ENCODE results near the gene RAB11FIP3. TPM values are rescaled to one million over a fixed set of nuclear protein-coding genes. Genes with fewer than 3 reads are reported as not detected.
A peak's percentile ranks its signal among the peaks of the same experiment; 100 is the strongest.

The RAB11FIP3 gene
- polyA plus RNA-seq, 1 of the 3 experiments (the other 2 are of a cell fraction), result 24.8 TPM

DNA sequence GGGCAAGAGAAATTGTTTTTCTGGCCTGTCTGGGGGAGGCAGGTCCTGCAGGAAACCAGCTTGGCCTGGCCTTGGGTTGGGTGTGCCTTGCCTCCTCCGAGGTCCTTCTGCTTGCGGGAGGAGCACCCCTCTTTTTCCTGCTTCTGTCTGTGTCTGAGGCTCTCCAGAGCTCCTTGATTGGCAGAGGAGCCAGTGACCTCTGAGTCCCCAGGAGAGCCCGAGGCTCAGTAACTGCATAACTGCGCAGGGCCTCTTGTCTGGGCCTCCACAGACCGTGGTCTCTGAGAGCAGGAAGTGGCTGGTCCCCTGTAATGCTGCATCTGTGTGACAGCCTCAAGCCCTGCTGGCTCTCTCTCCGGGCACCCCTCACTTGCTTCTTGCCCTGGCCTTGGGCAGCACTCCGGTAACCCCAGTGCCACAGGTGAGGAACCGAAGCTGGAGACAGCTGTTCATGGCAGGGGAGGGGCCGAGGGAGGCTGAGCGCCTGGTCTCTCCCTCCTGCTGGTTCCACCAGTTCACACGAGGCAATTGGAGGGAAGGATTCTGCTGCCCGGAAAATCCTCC lies 103.6 kb downstream of the RAB11FIP3 start:
- Histone ChIP-seq H4K20me1 (ENCODE audit: insufficient read depth) (peaks cover 68% of the 10 kb centered on the region), H3K9me2 (no peaks in the 10 kb centered on the region), H3K4me1 (ENCODE audit: control insufficient read depth in 1 of 2, insufficient read depth in 2 of 2, low read depth in 1 of 2, low read length in 1 of 2) (peaks cover 11 to 25% of the 10 kb centered on the region in 2 experiments; a peak in 3 of 4 replicates), H3K9ac (peak overlapping the region; percentile 87), H3K27ac (ENCODE audit: low read depth in 2 of 2, low read length in 1 of 2) (peak overlapping the region; percentile 70 to 78; a peak in 3 of 4 replicates), H3K4me2 (peak overlapping the region; percentile 100), H3K9me3 (no peaks in the 10 kb centered on the region), H3K79me2 (ENCODE audit: insufficient read depth) (peaks cover 80% of the 10 kb centered on the region), H3F3A (replicated peaks; ENCODE audit: insufficient read depth) (peaks cover 26% of the 10 kb centered on the region), H3K27me3 (ENCODE audit: insufficient read depth) (no peaks in the 10 kb centered on the region), H2AFZ (ENCODE audit: low read depth) (no peak overlapping the region), H3K36me3 (replicated peaks in 1 of 2; ENCODE audit: control insufficient read depth in 1 of 2, insufficient read depth in 2 of 2, low read length in 1 of 2) (peaks cover 0 to 7% of the 10 kb centered on the region in 2 experiments), H3K4me3 (ENCODE audit: low read depth in 2 of 2, low read length in 1 of 2) (peak overlapping the region; percentile 83 to 95)
- no peak for DNase-seq
- CTCF ChIA-PET, result interaction anchor here (1.1 kb wide), 2 partner anchors 11 to 119 kb away, joined by 3 to 4 read pairs; no protein-coding TSS in a partner anchor
- TF ChIP-seq FOSL2 (IDR thresholded peaks at IDR 0.05; ENCODE audit: borderline replicate concordance, low read depth) (no peak), POLR2AphosphoS5 (IDR thresholded peaks at IDR 0.05; ENCODE audit: low read depth, low read length) (no peak)
- WGBS (ENCODE audit: low lambda C conversion rate), result 68% methylated on average over 5 of the region's 12 CpGs
- POLR2A ChIA-PET, result no interaction called here

DNA sequence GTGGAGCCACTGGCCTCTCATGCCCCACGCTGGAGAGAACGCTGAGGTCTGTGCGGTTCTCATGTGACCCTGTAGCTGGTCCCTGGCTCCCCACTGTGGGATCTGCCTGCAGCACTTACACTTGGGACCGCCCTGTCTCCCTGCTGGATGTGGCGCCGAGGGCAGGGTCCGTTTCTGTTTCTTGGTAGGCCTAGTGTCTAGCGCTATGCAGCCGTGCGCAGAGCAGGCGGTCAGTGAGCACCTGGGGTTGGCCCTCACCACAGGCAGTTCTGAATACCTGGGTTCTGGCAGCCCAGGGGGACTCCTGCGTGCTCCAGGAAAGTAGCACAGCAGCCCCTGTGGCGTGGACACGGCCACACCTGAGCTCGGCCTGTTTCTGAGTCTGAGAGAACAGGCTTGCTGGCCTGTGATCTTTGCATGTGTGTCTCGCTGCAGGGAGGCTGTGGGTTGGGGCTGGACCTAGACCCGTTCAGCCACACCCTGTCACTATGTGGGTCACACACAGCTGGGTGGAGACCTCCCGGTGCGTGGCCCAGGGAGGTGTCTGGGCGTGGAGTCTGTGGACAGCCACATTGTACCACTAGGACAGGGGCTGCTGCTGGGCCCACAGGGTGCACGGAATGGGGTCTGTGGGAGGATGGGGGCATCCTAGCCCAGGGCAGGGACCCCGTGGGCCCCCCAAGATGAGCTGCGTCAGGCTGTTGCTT lies 104.8 kb downstream of the RAB11FIP3 start:
- peaks cover 67% of the 10 kb centered on the region for H4K20me1 ChIP-seq (ENCODE audit: insufficient read depth)
- peak overlapping the region; percentile 100; the same call in 1 of the 2 replicates for H3K4me2 ChIP-seq
- peaks cover 19% of the 10 kb centered on the region for H3F3A ChIP-seq (replicated peaks; ENCODE audit: insufficient read depth)
- no peak overlapping the region for H3K27ac ChIP-seq (ENCODE audit: low read depth in 2 of 2, low read length in 1 of 2)
- TF ChIP-seq FOSL2 (IDR thresholded peaks at IDR 0.05; ENCODE audit: borderline replicate concordance, low read depth) (no peak), GATA2 (CRISPR knock-in tag; IDR thresholded peaks at IDR 0.05) (no peak), RFX5 (IDR thresholded peaks at IDR 0.05; ENCODE audit: low read length) (no peak)
- TF ChIP-seq, protein P1, sequence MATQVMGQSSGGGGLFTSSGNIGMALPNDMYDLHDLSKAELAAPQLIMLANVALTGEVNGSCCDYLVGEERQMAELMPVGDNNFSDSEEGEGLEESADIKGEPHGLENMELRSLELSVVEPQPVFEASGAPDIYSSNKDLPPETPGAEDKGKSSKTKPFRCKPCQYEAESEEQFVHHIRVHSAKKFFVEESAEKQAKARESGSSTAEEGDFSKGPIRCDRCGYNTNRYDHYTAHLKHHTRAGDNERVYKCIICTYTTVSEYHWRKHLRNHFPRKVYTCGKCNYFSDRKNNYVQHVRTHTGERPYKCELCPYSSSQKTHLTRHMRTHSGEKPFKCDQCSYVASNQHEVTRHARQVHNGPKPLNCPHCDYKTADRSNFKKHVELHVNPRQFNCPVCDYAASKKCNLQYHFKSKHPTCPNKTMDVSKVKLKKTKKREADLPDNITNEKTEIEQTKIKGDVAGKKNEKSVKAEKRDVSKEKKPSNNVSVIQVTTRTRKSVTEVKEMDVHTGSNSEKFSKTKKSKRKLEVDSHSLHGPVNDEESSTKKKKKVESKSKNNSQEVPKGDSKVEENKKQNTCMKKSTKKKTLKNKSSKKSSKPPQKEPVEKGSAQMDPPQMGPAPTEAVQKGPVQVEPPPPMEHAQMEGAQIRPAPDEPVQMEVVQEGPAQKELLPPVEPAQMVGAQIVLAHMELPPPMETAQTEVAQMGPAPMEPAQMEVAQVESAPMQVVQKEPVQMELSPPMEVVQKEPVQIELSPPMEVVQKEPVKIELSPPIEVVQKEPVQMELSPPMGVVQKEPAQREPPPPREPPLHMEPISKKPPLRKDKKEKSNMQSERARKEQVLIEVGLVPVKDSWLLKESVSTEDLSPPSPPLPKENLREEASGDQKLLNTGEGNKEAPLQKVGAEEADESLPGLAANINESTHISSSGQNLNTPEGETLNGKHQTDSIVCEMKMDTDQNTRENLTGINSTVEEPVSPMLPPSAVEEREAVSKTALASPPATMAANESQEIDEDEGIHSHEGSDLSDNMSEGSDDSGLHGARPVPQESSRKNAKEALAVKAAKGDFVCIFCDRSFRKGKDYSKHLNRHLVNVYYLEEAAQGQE (IDR thresholded peaks at IDR 0.05; ENCODE audit: low read depth, low read length), result no peak
- TF ChIP-seq, protein P2, sequence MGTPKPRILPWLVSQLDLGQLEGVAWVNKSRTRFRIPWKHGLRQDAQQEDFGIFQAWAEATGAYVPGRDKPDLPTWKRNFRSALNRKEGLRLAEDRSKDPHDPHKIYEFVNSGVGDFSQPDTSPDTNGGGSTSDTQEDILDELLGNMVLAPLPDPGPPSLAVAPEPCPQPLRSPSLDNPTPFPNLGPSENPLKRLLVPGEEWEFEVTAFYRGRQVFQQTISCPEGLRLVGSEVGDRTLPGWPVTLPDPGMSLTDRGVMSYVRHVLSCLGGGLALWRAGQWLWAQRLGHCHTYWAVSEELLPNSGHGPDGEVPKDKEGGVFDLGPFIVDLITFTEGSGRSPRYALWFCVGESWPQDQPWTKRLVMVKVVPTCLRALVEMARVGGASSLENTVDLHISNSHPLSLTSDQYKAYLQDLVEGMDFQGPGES (IDR thresholded peaks at IDR 0.05; ENCODE audit: low read depth, low read length), result no peak
- TF ChIP-seq, protein P3, sequence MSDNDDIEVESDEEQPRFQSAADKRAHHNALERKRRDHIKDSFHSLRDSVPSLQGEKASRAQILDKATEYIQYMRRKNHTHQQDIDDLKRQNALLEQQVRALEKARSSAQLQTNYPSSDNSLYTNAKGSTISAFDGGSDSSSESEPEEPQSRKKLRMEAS (IDR thresholded peaks at IDR 0.05; ENCODE audit: low read depth), result no peak
- H3K36me3 ChIP-seq (replicated peaks in 1 of 2; ENCODE audit: control insufficient read depth in 1 of 2, insufficient read depth in 2 of 2, low read length in 1 of 2), result peaks cover 0 to 10% of the 10 kb centered on the region in 2 experiments
- ChIA-PET POLR2A (no interaction called here), CTCF (interaction anchor here (1.1 kb wide), 1 partner anchor 13 kb away, joined by 3 read pairs; no protein-coding TSS in a partner anchor)
- no peak overlapping the region for H3K4me3 ChIP-seq (ENCODE audit: low read depth in 2 of 2, low read length in 1 of 2)
- peaks cover 10 to 23% of the 10 kb centered on the region in 2 experiments; a peak in 3 of 4 replicates for H3K4me1 ChIP-seq (ENCODE audit: control insufficient read depth in 1 of 2, insufficient read depth in 2 of 2, low read depth in 1 of 2, low read length in 1 of 2)
- DNase-seq, result no peak
- H3K9me3 ChIP-seq, result no peaks in the 10 kb centered on the region
- H3K9ac ChIP-seq, result no peak overlapping the region
- no peak overlapping the region for H2AFZ ChIP-seq (ENCODE audit: low read depth)
- WGBS (ENCODE audit: low lambda C conversion rate), result no CpG with 5 or more reads among the region's 23 CpGs
- peaks cover 86% of the 10 kb centered on the region for H3K79me2 ChIP-seq (ENCODE audit: insufficient read depth)
- H3K9me2 ChIP-seq, result no peaks in the 10 kb centered on the region
- no peaks in the 10 kb centered on the region for H3K27me3 ChIP-seq (ENCODE audit: insufficient read depth)
